HepG2 (cell line): ENCODE results near the gene CCDC85A. TPM values are rescaled to one million over a fixed set of nuclear protein-coding genes. Genes with fewer than 3 reads are reported as not detected.

Experiments
- ATAC-seq: fragments of 200-7000 bp; cut with Tn5 transposase; 3 replicates; pipeline ENCODE4 v1.9.1; 2020; ENCODE audit warnings: mild to moderate bottlenecking, moderate library complexity
- BruUV-seq: library from RNA; stranded (reverse); fragments of 400-500 nt; replicated peaks from 2 replicates; lab custom pipeline; 2021; lab: Mats Ljungman, UMichigan
- CTCF ChIA-PET: fragments of 300-600 bp; formaldehyde crosslinking; extraction: SDS; loops from one replicate; lab custom pipeline; 2021; ENCODE audit warnings: low total read pairs, inconsistent platforms, low intra/inter-chr PET ratio; lab: Yijun Ruan, JAX
- POLR2A ChIA-PET: fragments of 350-600 bp; sonication (Branson Sonifier 250); formaldehyde crosslinking; loops from one replicate; lab custom pipeline; 2020; ENCODE audit warnings: antibody characterized with exemption, inconsistent platforms; lab: Yijun Ruan, JAX
- DNase-seq: peaks from one replicate; pipeline ENCODE4 v3.0.0-alpha.2; 2015; ENCODE audit warnings: low spot score
- FAIRE-seq: peaks from 3 replicates; lab custom pipeline; 2011; peaks lifted over from hg19 to GRCh38; lab: Jason Lieb, UNC
- H2AFZ ChIP-seq: one replicate; pipeline ENCODE4 v1.6.1; 2011; ENCODE audit warnings: low read length, inconsistent platforms
- H3K27ac ChIP-seq: fragments of 300-600 bp; 3 replicates; pipeline ENCODE4 v1.8.0; 2011; ENCODE audit warnings: mixed run types, mild to moderate bottlenecking, mixed read lengths, low read length, inconsistent platforms; ENCODE audit not compliant: insufficient read depth; ENCODE audit errors: extremely low read length
- H3K27me3 ChIP-seq, 2 experiments: fragments of 200-600 bp in 1 of 2; 2 replicates in 1 of 2; 3 replicates in 1 of 2; pipeline versions ENCODE4 v1.6.0 to v1.8.0; 2011; ENCODE audit warnings: low read length in 2 of 2, mild to moderate bottlenecking in 2 of 2, moderate library complexity in 2 of 2, inconsistent platforms in 1 of 2; ENCODE audit not compliant: insufficient read depth in 2 of 2, control insufficient read depth in 1 of 2
- H3K36me3 ChIP-seq, 2 experiments: fragments of 200-600 bp in 1 of 2; replicated peaks in 1 of 2; 2 replicates in 1 of 2; 3 replicates in 1 of 2; pipeline versions ENCODE4 v1.5.1 to v1.8.0; 2011; ENCODE audit warnings: low read length in 2 of 2, inconsistent platforms in 1 of 2; ENCODE audit not compliant: insufficient read depth in 2 of 2, control insufficient read depth in 1 of 2
- H3K4me1 ChIP-seq: 2 replicates; pipeline ENCODE4 v1.5.1; 2012; ENCODE audit warnings: low read length, inconsistent platforms; ENCODE audit not compliant: insufficient read depth
- H3K4me2 ChIP-seq: 2 replicates; pipeline ENCODE4 v1.6.0; 2011; ENCODE audit warnings: low read depth, low read length, inconsistent platforms
- H3K4me3 ChIP-seq, 3 experiments: fragments of 200-600 bp in 1 of 3; sonication (generic), shearing (Covaris generic) in 1 of 3; replicated peaks in 1 of 3; 2 replicates each; pipeline ENCODE4 v1.5.1; 2011 to 2016; ENCODE audit warnings: low read length in 3 of 3, inconsistent platforms in 2 of 3, low read depth in 2 of 3, mild to moderate bottlenecking in 2 of 3, control low read depth in 1 of 3, mixed read lengths in 1 of 3; ENCODE audit not compliant: insufficient read depth in 1 of 3
- H3K79me2 ChIP-seq: one replicate; pipeline ENCODE4 v1.6.1; 2011; ENCODE audit warnings: low read length, inconsistent platforms; ENCODE audit not compliant: insufficient read depth
- H3K9ac ChIP-seq: 2 replicates; pipeline ENCODE4 v1.6.0; 2011; ENCODE audit warnings: mild to moderate bottlenecking, low read depth, low read length, inconsistent platforms; ENCODE audit not compliant: insufficient read depth
- H3K9me3 ChIP-seq: 2 replicates; pipeline ENCODE4 v1.5.1; 2012; ENCODE audit warnings: mild to moderate bottlenecking, low read length
- H4K20me1 ChIP-seq: 2 replicates; pipeline ENCODE4 v1.6.0; 2011; ENCODE audit warnings: inconsistent platforms, mild to moderate bottlenecking, low read length, moderate library complexity; ENCODE audit not compliant: insufficient read depth
- CHD2 ChIP-seq: IDR thresholded peaks from 2 replicates; pipeline ENCODE4 v1.6.1; 2011; ENCODE audit warnings: low read depth, low read length, improper control_type of control experiment
- KDM1A ChIP-seq: IDR thresholded peaks from 2 replicates; pipeline ENCODE4 v1.6.1; 2016; ENCODE audit warnings: missing compliant biosample characterization
- NR2F1 ChIP-seq, 2 experiments: fragments of 450-650 bp in 1 of 2; formaldehyde crosslinking in 1 of 2; IDR thresholded peaks; 2 replicates each; pipeline versions ENCODE4 v1.5.0 to v1.6.1; 2016 to 2020; ENCODE audit warnings: mild to moderate bottlenecking in 1 of 2, missing compliant biosample characterization in 1 of 2, missing genetic modification reagents in 1 of 2, moderate library complexity in 1 of 2
- SAFB2 ChIP-seq: sonication (generic); formaldehyde crosslinking; IDR thresholded peaks from 2 replicates; pipeline ENCODE4 v1.5.1; 2020; ENCODE audit warnings: missing genetic modification reagents, low read depth, mild to moderate bottlenecking, borderline replicate concordance
- SUZ12 ChIP-seq: fragments of 150-350 bp; IDR thresholded peaks from 2 replicates; pipeline ENCODE4 v1.6.1; 2014; ENCODE audit warnings: low read depth, low read length
- TCF7 ChIP-seq: sonication (generic); IDR thresholded peaks from 2 replicates; pipeline ENCODE4 v1.6.1; 2016; ENCODE audit warnings: antibody characterized with exemption, low read depth
- ZFAT ChIP-seq: sonication (generic); formaldehyde crosslinking; conservative IDR thresholded peaks from 2 replicates; pipeline ENCODE4 v1.8.1; 2023; ENCODE audit warnings: missing genetic modification reagents, inconsistent platforms
- ZNF225 ChIP-seq: sonication (generic); formaldehyde crosslinking; IDR thresholded peaks from 2 replicates; pipeline ENCODE4 v1.4.0; 2020; ENCODE audit warnings: mild to moderate bottlenecking, missing genetic modification reagents
- ZNF562 ChIP-seq: sonication (generic); formaldehyde crosslinking; IDR thresholded peaks from 2 replicates; pipeline ENCODE4 v1.8.0; 2022; ENCODE audit warnings: missing genetic modification reagents, borderline replicate concordance
- WGBS: methylation state at CpG from one replicate; pipeline ENCODE4 v1.1.6; 2017; ENCODE audit warnings: low lambda C conversion rate; 5-methylcytosine and 5-hydroxymethylcytosine counted together
- in situ Hi-C: cut with HindIII; loops from 2 replicates; pipeline ENCODE4 v1.10.0; 2017; ENCODE audit warnings: low pct_unique_long_range_greater_than_20kb; ENCODE audit not compliant: extremely low pct_ligation_motif_present
- intact Hi-C: fragments of 100-400 bp; cut with micrococcal nuclease; formaldehyde crosslinking; loops from one replicate; pipeline ENCODE4 v1.10.0; 2022; ENCODE audit not compliant: unreplicated experiment
- polyA plus RNA-seq, 8 experiments: library from polyadenylated mRNA; depleted of rRNA in 3 of 8; stranded (reverse) in 7 of 8; unstranded in 1 of 8; fragments of >200 nt; fragmentation: Illumina TruSeq in 4 of 8; extraction: Trizol in 4 of 8; gene quantifications; 2 replicates each; pipeline versions ENCODE4 v1.2.1 to v1.2.3, GENCODE V29; 2011 to 2016; ENCODE audit warnings: low read depth in 4 of 8, missing spikeins in 1 of 8, mixed read lengths in 1 of 8; ENCODE audit not compliant: insufficient read depth in 1 of 8
- total RNA-seq, 5 experiments: library from RNA; depleted of rRNA; stranded (reverse); fragments of >200 nt; fragmentation: Illumina TruSeq; extraction: Trizol; gene quantifications; 2 replicates each; pipeline ENCODE4 v1.2.3, GENCODE V29; 2016; ENCODE audit warnings: low read depth in 1 of 5
- TF ChIP-seq, protein P1 (sequence below), 2 experiments: sonication (generic) in 1 of 2; formaldehyde crosslinking in 1 of 2; IDR thresholded peaks; 2 replicates each; pipeline versions ENCODE4 v1.4.0 to v1.6.1; 2016 to 2020; ENCODE audit warnings: borderline replicate concordance in 1 of 2, low read depth in 1 of 2, mild to moderate bottlenecking in 1 of 2, missing genetic modification reagents in 1 of 2
- TF ChIP-seq, protein P2 (sequence below): sonication (generic); formaldehyde crosslinking; IDR thresholded peaks from 2 replicates; pipeline ENCODE4 v1.4.0; 2020; ENCODE audit warnings: missing genetic modification reagents; ENCODE audit errors: not compliant biosample characterization
- TF ChIP-seq, protein P3 (sequence below): sonication (generic); formaldehyde crosslinking; IDR thresholded peaks from 2 replicates; pipeline ENCODE4 v1.4.0; 2020; ENCODE audit warnings: missing genetic modification reagents
- TF ChIP-seq, protein P4 (sequence below): sonication (generic); formaldehyde crosslinking; IDR thresholded peaks from 2 replicates; pipeline ENCODE4; 2020; ENCODE audit warnings: missing genetic modification reagents, mild to moderate bottlenecking, borderline replicate concordance

Gene CCDC85A
- total and polyA plus RNA-seq, 2 of the 13 experiments (the other 11 are each of a cell fraction or from before 2014, with no cell fraction given) = not detected

DNA sequence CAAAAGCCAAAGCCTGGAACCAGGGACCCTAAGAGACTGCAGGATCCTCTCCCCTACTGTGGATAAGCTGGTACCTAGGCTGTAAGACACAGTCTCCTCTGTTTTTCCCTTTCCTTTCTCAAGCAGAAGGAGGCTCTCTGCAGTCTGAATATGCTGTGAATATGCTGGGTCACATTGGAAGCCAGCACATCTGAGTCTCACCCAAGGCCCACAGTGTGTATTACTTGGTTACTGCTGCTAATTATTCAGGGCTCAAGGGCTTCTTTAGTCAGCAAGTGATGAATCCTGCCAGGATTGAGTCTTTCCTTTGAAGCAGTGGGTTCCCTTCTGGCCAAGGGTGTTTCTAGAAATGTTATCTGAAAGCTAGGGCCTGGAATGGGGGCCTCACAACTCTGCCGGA lies 60.7 kb downstream of the CCDC85A start:
- Histone ChIP-seq H4K20me1 (no peaks in the 10 kb centered on the region), H3K4me3 (no peak overlapping the region), H3K79me2 (no peaks in the 10 kb centered on the region), H3K27ac (no peak overlapping the region), H2AFZ (no peak overlapping the region), H3K4me1 (no peaks in the 10 kb centered on the region), H3K36me3 (no peaks in the 10 kb centered on the region), H3K27me3 (no peaks in the 10 kb centered on the region), H3K9ac (no peak overlapping the region), H3K9me3 (peaks cover 24% of the 10 kb centered on the region), H3K4me2 (no peak overlapping the region)
- DNase-seq (no peak), ATAC-seq (no peak), FAIRE-seq (no peak)
- POLR2A ChIA-PET = no interaction called here
- CTCF ChIA-PET = no interaction called here
- no TSS peak for BruUV-seq
- intact Hi-C loops (no loop called here), in situ Hi-C loops (no loop called here)
- no CpG with 5 or more reads among the region's 1 CpG for WGBS
- TF ChIP-seq SAFB2 (CRISPR knock-in tag) (no peak), ZNF562 (CRISPR knock-in tag) (no peak), KDM1A (CRISPR knock-in tag) (no peak), NR2F1 (CRISPR knock-in tag; IDR thresholded peaks at IDR 0.05) (no peak), SUZ12 (no peak), ZNF225 (no peak), CHD2 (no peak), ZFAT (CRISPR knock-in tag) (no peak), TCF7 (no peak)
- TF ChIP-seq, protein P1, sequence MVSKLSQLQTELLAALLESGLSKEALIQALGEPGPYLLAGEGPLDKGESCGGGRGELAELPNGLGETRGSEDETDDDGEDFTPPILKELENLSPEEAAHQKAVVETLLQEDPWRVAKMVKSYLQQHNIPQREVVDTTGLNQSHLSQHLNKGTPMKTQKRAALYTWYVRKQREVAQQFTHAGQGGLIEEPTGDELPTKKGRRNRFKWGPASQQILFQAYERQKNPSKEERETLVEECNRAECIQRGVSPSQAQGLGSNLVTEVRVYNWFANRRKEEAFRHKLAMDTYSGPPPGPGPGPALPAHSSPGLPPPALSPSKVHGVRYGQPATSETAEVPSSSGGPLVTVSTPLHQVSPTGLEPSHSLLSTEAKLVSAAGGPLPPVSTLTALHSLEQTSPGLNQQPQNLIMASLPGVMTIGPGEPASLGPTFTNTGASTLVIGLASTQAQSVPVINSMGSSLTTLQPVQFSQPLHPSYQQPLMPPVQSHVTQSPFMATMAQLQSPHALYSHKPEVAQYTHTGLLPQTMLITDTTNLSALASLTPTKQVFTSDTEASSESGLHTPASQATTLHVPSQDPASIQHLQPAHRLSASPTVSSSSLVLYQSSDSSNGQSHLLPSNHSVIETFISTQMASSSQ (IDR thresholded peaks at IDR 0.05; ENCODE audit: low read depth) = no peak
- TF ChIP-seq, protein P1 (CRISPR knock-in tag; IDR thresholded peaks at IDR 0.05; ENCODE audit: borderline replicate concordance) = no peak
- TF ChIP-seq, protein P2, sequence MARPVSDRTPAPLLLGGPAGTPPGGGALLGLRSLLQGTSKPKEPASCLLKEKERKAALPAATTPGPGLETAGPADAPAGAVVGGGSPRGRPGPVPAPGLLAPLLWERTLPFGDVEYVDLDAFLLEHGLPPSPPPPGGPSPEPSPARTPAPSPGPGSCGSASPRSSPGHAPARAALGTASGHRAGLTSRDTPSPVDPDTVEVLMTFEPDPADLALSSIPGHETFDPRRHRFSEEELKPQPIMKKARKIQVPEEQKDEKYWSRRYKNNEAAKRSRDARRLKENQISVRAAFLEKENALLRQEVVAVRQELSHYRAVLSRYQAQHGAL (CRISPR knock-in tag) = no peak
- TF ChIP-seq, protein P3, sequence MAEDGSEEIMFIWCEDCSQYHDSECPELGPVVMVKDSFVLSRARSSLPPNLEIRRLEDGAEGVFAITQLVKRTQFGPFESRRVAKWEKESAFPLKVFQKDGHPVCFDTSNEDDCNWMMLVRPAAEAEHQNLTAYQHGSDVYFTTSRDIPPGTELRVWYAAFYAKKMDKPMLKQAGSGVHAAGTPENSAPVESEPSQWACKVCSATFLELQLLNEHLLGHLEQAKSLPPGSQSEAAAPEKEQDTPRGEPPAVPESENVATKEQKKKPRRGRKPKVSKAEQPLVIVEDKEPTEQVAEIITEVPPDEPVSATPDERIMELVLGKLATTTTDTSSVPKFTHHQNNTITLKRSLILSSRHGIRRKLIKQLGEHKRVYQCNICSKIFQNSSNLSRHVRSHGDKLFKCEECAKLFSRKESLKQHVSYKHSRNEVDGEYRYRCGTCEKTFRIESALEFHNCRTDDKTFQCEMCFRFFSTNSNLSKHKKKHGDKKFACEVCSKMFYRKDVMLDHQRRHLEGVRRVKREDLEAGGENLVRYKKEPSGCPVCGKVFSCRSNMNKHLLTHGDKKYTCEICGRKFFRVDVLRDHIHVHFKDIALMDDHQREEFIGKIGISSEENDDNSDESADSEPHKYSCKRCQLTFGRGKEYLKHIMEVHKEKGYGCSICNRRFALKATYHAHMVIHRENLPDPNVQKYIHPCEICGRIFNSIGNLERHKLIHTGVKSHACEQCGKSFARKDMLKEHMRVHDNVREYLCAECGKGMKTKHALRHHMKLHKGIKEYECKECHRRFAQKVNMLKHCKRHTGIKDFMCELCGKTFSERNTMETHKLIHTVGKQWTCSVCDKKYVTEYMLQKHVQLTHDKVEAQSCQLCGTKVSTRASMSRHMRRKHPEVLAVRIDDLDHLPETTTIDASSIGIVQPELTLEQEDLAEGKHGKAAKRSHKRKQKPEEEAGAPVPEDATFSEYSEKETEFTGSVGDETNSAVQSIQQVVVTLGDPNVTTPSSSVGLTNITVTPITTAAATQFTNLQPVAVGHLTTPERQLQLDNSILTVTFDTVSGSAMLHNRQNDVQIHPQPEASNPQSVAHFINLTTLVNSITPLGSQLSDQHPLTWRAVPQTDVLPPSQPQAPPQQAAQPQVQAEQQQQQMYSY (CRISPR knock-in tag) = no peak
- TF ChIP-seq, protein P4, sequence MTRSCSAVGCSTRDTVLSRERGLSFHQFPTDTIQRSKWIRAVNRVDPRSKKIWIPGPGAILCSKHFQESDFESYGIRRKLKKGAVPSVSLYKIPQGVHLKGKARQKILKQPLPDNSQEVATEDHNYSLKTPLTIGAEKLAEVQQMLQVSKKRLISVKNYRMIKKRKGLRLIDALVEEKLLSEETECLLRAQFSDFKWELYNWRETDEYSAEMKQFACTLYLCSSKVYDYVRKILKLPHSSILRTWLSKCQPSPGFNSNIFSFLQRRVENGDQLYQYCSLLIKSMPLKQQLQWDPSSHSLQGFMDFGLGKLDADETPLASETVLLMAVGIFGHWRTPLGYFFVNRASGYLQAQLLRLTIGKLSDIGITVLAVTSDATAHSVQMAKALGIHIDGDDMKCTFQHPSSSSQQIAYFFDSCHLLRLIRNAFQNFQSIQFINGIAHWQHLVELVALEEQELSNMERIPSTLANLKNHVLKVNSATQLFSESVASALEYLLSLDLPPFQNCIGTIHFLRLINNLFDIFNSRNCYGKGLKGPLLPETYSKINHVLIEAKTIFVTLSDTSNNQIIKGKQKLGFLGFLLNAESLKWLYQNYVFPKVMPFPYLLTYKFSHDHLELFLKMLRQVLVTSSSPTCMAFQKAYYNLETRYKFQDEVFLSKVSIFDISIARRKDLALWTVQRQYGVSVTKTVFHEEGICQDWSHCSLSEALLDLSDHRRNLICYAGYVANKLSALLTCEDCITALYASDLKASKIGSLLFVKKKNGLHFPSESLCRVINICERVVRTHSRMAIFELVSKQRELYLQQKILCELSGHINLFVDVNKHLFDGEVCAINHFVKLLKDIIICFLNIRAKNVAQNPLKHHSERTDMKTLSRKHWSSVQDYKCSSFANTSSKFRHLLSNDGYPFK (CRISPR knock-in tag) = no peak
